ENCODE data around the gene CIBAR2.

CIBAR2 gene

GRCh38 chr16:85103114-85104079 lies 8.9 kb downstream of the CIBAR2 start:
- TF ChIP-seq CTCF (IDR thresholded peaks at IDR 0.05; ENCODE audit: low read depth, low read length): no peak
- no peak overlapping the region for H3K4me3 ChIP-seq (replicated peaks in 1 of 2; ENCODE audit: low read depth in 2 of 2, low read length in 2 of 2)
- DNase-seq (ENCODE audit: low read depth in 2 of 2): no peak

GRCh38 chr16:85101956-85102630 lies 10.2 kb downstream of the CIBAR2 start:
- no peak for TF ChIP-seq CTCF (IDR thresholded peaks at IDR 0.05; ENCODE audit: low read depth, low read length)
- no peak overlapping the region for H3K4me3 ChIP-seq (replicated peaks in 1 of 2; ENCODE audit: low read depth in 2 of 2, low read length in 2 of 2)
- no peak for DNase-seq (ENCODE audit: low read depth in 2 of 2)

- DNase-seq (ENCODE audit: low read depth in 2 of 2): no peak
- no peak overlapping the region for H3K4me3 ChIP-seq (replicated peaks in 1 of 2; ENCODE audit: low read depth in 2 of 2, low read length in 2 of 2)
- no peak for TF ChIP-seq CTCF (IDR thresholded peaks at IDR 0.05; ENCODE audit: low read depth, low read length)
Observed at GRCh38 chr16:85100265-85100664, 12.0 kb downstream of the CIBAR2 start.

- H3K4me3 ChIP-seq (replicated peaks in 1 of 2; ENCODE audit: low read depth in 2 of 2, low read length in 2 of 2): no peak overlapping the region
- no peak for TF ChIP-seq CTCF (IDR thresholded peaks at IDR 0.05; ENCODE audit: low read depth, low read length)
- DNase-seq (ENCODE audit: low read depth in 2 of 2): no peak
Observed at GRCh38 chr16:85098565-85098964, 13.7 kb downstream of the CIBAR2 start.

- no peak for TF ChIP-seq CTCF (IDR thresholded peaks at IDR 0.05; ENCODE audit: low read depth, low read length)
Observed at GRCh38 chr16:85096921-85097320, 15.4 kb downstream of the CIBAR2 start.

GRCh38 chr16:85094812-85095211 lies 17.5 kb downstream of the CIBAR2 start:
- DNase-seq (ENCODE audit: low read depth in 2 of 2): no peak
- H3K4me3 ChIP-seq (replicated peaks in 1 of 2; ENCODE audit: low read depth in 2 of 2, low read length in 2 of 2): no peak overlapping the region
- TF ChIP-seq CTCF (IDR thresholded peaks at IDR 0.05; ENCODE audit: low read depth, low read length): no peak

More at GRCh38 chr16:85096921-85097320, 15.4 kb downstream of the CIBAR2 start:
- no peak for DNase-seq (ENCODE audit: low read depth in 2 of 2)
- H3K4me3 ChIP-seq (replicated peaks in 1 of 2; ENCODE audit: low read depth in 2 of 2, low read length in 2 of 2): no peak overlapping the region
